HEK293 (cell line): ENCODE measurements around the gene NAGLU.

Experiments
- CTCF ChIA-PET: fragments of 350-600 bp; formaldehyde crosslinking; extraction: SDS; loops from one replicate; lab custom pipeline; 2021; ENCODE audit warnings: antibody characterized with exemption; lab: Yijun Ruan, JAX
- POLR2A ChIA-PET: fragments of 300-600 bp; formaldehyde crosslinking; extraction: SDS; loops from one replicate; lab custom pipeline; 2020; ENCODE audit warnings: antibody characterized with exemption, inconsistent platforms; lab: Yijun Ruan, JAX
- H3K27ac ChIP-seq: fragments of 200-500 bp; sonication (Bioruptor generic); 2 replicates; pipeline ENCODE4 v1.5.1; 2014; ENCODE audit warnings: low read depth, low read length, control low read depth, inconsistent platforms; ENCODE audit errors: extremely low read depth
- H3K36me3 ChIP-seq, 2 experiments: fragments of 200-500 bp in 1 of 2; sonication (Bioruptor generic) in 1 of 2; 1 replicate in 1 of 2; 2 replicates in 1 of 2; pipeline ENCODE4 v1.5.1; 2014 to 2017; ENCODE audit warnings: inconsistent platforms in 2 of 2, low read length in 2 of 2; ENCODE audit not compliant: control insufficient read depth in 2 of 2, insufficient read depth in 1 of 2
- H3K4me1 ChIP-seq: fragments of 200-500 bp; sonication (Bioruptor generic); 2 replicates; pipeline ENCODE4 v1.5.1; 2014; ENCODE audit warnings: mild to moderate bottlenecking, low read length, inconsistent platforms; ENCODE audit not compliant: control insufficient read depth, insufficient read depth
- H3K4me3 ChIP-seq: 2 replicates; pipeline ENCODE4 v1.5.1; 2011; ENCODE audit warnings: low read depth, mild to moderate bottlenecking, control low read depth, low read length, moderate library complexity
- H3K9me3 ChIP-seq: fragments of 200-500 bp; sonication (Bioruptor generic); 2 replicates; pipeline ENCODE4 v1.5.1; 2014; ENCODE audit warnings: low read depth, low read length, inconsistent platforms; ENCODE audit not compliant: control insufficient read depth, insufficient read depth
- BCL11A ChIP-seq: fragments of 450-650 bp; formaldehyde crosslinking; IDR thresholded peaks from 2 replicates; pipeline ENCODE4 v1.5.1; 2016; ENCODE audit warnings: low read depth, missing biosample characterization, missing genetic modification characterization
- EGR2 ChIP-seq: fragments of 450-650 bp; formaldehyde crosslinking; IDR thresholded peaks from 2 replicates; pipeline ENCODE4 v1.5.1; 2016; ENCODE audit warnings: low read depth, missing biosample characterization, missing genetic modification characterization
- KLF16 ChIP-seq: fragments of 450-650 bp; formaldehyde crosslinking; IDR thresholded peaks from 2 replicates; pipeline ENCODE4 v1.5.1; 2017; ENCODE audit warnings: missing biosample characterization, missing genetic modification characterization
- KLF7 ChIP-seq: fragments of 450-650 bp; formaldehyde crosslinking; IDR thresholded peaks from 2 replicates; pipeline ENCODE4 v1.5.1; 2016; ENCODE audit warnings: missing biosample characterization, missing genetic modification characterization, borderline replicate concordance
- KLF8 ChIP-seq: fragments of 450-650 bp; formaldehyde crosslinking; IDR thresholded peaks from 2 replicates; pipeline ENCODE4 v1.5.1; 2016; ENCODE audit warnings: missing biosample characterization, missing genetic modification characterization
- RBAK ChIP-seq: fragments of 450-650 bp; formaldehyde crosslinking; IDR thresholded peaks from 2 replicates; pipeline ENCODE4 v1.5.1; 2016; ENCODE audit warnings: missing biosample characterization, missing genetic modification characterization
- SP3 ChIP-seq: fragments of 450-650 bp; formaldehyde crosslinking; IDR thresholded peaks from 2 replicates; pipeline ENCODE4 v1.5.1; 2016; ENCODE audit warnings: missing biosample characterization, missing genetic modification characterization
- ZBTB21 ChIP-seq: fragments of 450-650 bp; formaldehyde crosslinking; IDR thresholded peaks from 2 replicates; pipeline ENCODE4 v1.5.1; 2017; ENCODE audit warnings: missing biosample characterization, missing genetic modification characterization
- ZNF146 ChIP-seq: fragments of 450-650 bp; formaldehyde crosslinking; IDR thresholded peaks from 2 replicates; pipeline ENCODE4 v1.5.1; 2016; ENCODE audit warnings: missing biosample characterization, missing genetic modification characterization
- ZNF169 ChIP-seq: fragments of 450-650 bp; formaldehyde crosslinking; IDR thresholded peaks from 2 replicates; pipeline ENCODE4 v1.5.1; 2016; ENCODE audit warnings: missing biosample characterization, missing genetic modification characterization
- ZNF335 ChIP-seq: fragments of 450-650 bp; formaldehyde crosslinking; conservative IDR thresholded peaks from 2 replicates; pipeline ENCODE4 v1.5.1; 2016; ENCODE audit warnings: missing biosample characterization, missing genetic modification characterization
- ZNF510 ChIP-seq: fragments of 450-650 bp; formaldehyde crosslinking; IDR thresholded peaks from 2 replicates; pipeline ENCODE4 v1.5.1; 2018; ENCODE audit warnings: mild to moderate bottlenecking, missing genetic modification characterization, missing biosample characterization; ENCODE audit not compliant: insufficient replicate concordance
- ZNF555 ChIP-seq: fragments of 450-650 bp; formaldehyde crosslinking; conservative IDR thresholded peaks from 2 replicates; pipeline ENCODE4 v1.5.1; 2017; ENCODE audit warnings: missing biosample characterization, mild to moderate bottlenecking, missing genetic modification characterization, inconsistent platforms
- ZNF561 ChIP-seq: fragments of 450-650 bp; IDR thresholded peaks from 2 replicates; pipeline ENCODE4 v1.5.1; 2018; ENCODE audit warnings: missing biosample characterization, missing genetic modification characterization, borderline replicate concordance
- ZNF571 ChIP-seq: fragments of 450-650 bp; formaldehyde crosslinking; IDR thresholded peaks from 2 replicates; pipeline ENCODE4 v1.5.0; 2017; ENCODE audit warnings: missing biosample characterization, missing genetic modification characterization
- ZNF624 ChIP-seq: fragments of 450-650 bp; formaldehyde crosslinking; IDR thresholded peaks from 2 replicates; pipeline ENCODE4 v1.5.1; 2017; ENCODE audit warnings: missing biosample characterization, missing genetic modification characterization
- ZNF670 ChIP-seq: fragments of 450-650 bp; formaldehyde crosslinking; IDR thresholded peaks from 2 replicates; pipeline ENCODE4 v1.5.1; 2016; ENCODE audit warnings: missing biosample characterization, missing genetic modification characterization, low read depth
- ZNF747 ChIP-seq: fragments of 450-650 bp; formaldehyde crosslinking; IDR thresholded peaks from 2 replicates; pipeline ENCODE4 v1.5.1; 2016; ENCODE audit warnings: missing biosample characterization, missing genetic modification characterization
- ZNF830 ChIP-seq: fragments of 450-650 bp; IDR thresholded peaks from 2 replicates; pipeline ENCODE4 v1.5.0; 2018; ENCODE audit warnings: missing biosample characterization, missing genetic modification characterization, low read depth, mild to moderate bottlenecking, moderate library complexity
- ZSCAN30 ChIP-seq: fragments of 450-650 bp; IDR thresholded peaks from 2 replicates; pipeline ENCODE4 v1.5.1; 2018; ENCODE audit warnings: missing biosample characterization, mild to moderate bottlenecking, missing genetic modification characterization, moderate library complexity
- TF ChIP-seq, protein P1 (sequence below): fragments of 450-650 bp; formaldehyde crosslinking; IDR thresholded peaks from 2 replicates; pipeline ENCODE4 v1.5.1; 2016; ENCODE audit warnings: missing biosample characterization, missing genetic modification characterization
- TF ChIP-seq, protein P2 (sequence below): fragments of 450-650 bp; formaldehyde crosslinking; IDR thresholded peaks from 2 replicates; pipeline ENCODE4 v1.5.1; 2016; ENCODE audit warnings: missing biosample characterization, missing genetic modification characterization
- TF ChIP-seq, protein P3 (sequence below): fragments of 450-650 bp; formaldehyde crosslinking; IDR thresholded peaks from 2 replicates; pipeline ENCODE4 v1.5.1; 2016; ENCODE audit warnings: missing biosample characterization, missing genetic modification characterization

The NAGLU gene

DNA sequence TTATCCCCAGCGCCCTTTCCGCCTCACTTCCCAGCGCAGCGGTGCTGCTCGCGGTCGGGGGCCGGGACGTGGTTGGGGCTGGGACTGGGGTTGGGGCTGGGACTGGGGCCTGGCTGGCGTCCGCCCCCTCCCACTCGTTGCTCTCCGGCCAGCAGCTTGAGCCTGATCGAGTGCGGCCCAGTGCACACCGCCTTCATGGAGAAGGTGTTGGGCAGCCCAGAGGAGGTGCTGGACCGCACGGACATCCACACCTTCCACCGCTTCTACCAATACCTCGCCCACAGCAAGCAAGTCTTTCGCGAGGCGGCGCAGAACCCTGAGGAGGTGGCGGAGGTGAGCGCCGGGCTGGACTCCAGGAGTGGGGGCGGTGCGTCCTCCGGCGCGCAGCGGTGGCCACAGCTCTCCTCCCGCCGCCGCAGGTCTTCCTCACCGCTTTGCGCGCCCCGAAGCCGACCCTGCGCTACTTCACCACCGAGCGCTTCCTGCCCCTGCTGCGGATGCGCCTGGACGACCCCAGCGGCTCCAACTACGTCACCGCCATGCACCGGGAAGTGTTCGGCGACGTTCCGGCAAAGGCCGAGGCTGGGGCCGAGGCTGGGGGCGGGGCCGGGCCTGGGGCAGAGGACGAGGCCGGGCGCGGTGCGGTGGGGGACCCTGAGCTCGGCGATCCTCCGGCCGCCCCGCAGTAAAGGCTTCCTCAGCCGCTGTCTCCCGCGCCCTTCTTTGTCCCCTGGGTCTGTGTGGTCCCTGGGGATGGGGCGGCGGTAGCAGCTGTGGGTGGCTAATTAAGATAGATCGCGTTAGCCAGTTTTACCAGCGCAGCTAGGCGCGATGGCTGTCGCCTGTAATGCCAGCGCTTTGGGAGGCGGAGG, 18.4 kb downstream of the NAGLU start (continued):
- TF ChIP-seq ZNF561 (no peak), KLF8 (peak; percentile 70; the same call in 1 of the 2 replicates), EGR2 (peak; percentile 95), BCL11A (tag by site-specific recombination) (peak; percentile 69), ZNF670 (tag by site-specific recombination) (no peak), ZNF335 (tag by site-specific recombination) (peak; percentile 96), ZBTB21 (peak; percentile 94), ZNF555 (tag by site-specific recombination) (no peak), ZNF624 (tag by site-specific recombination) (no peak), ZNF510 (tag by site-specific recombination) (no peak), KLF16 (tag by site-specific recombination) (peak; percentile 85), ZNF146 (tag by site-specific recombination) (peak; percentile 5), SP3 (peak; percentile 72), ZSCAN30 (tag by site-specific recombination) (peak; percentile 64; the same call in 1 of the 2 replicates), ZNF169 (tag by site-specific recombination) (no peak)
- TF ChIP-seq, protein P1, sequence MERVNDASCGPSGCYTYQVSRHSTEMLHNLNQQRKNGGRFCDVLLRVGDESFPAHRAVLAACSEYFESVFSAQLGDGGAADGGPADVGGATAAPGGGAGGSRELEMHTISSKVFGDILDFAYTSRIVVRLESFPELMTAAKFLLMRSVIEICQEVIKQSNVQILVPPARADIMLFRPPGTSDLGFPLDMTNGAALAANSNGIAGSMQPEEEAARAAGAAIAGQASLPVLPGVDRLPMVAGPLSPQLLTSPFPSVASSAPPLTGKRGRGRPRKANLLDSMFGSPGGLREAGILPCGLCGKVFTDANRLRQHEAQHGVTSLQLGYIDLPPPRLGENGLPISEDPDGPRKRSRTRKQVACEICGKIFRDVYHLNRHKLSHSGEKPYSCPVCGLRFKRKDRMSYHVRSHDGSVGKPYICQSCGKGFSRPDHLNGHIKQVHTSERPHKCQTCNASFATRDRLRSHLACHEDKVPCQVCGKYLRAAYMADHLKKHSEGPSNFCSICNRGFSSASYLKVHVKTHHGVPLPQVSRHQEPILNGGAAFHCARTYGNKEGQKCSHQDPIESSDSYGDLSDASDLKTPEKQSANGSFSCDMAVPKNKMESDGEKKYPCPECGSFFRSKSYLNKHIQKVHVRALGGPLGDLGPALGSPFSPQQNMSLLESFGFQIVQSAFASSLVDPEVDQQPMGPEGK: peak; percentile 92
- TF ChIP-seq, protein P2, sequence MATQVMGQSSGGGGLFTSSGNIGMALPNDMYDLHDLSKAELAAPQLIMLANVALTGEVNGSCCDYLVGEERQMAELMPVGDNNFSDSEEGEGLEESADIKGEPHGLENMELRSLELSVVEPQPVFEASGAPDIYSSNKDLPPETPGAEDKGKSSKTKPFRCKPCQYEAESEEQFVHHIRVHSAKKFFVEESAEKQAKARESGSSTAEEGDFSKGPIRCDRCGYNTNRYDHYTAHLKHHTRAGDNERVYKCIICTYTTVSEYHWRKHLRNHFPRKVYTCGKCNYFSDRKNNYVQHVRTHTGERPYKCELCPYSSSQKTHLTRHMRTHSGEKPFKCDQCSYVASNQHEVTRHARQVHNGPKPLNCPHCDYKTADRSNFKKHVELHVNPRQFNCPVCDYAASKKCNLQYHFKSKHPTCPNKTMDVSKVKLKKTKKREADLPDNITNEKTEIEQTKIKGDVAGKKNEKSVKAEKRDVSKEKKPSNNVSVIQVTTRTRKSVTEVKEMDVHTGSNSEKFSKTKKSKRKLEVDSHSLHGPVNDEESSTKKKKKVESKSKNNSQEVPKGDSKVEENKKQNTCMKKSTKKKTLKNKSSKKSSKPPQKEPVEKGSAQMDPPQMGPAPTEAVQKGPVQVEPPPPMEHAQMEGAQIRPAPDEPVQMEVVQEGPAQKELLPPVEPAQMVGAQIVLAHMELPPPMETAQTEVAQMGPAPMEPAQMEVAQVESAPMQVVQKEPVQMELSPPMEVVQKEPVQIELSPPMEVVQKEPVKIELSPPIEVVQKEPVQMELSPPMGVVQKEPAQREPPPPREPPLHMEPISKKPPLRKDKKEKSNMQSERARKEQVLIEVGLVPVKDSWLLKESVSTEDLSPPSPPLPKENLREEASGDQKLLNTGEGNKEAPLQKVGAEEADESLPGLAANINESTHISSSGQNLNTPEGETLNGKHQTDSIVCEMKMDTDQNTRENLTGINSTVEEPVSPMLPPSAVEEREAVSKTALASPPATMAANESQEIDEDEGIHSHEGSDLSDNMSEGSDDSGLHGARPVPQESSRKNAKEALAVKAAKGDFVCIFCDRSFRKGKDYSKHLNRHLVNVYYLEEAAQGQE: peak; percentile 61; the same call in 1 of the 2 replicates

DNA sequence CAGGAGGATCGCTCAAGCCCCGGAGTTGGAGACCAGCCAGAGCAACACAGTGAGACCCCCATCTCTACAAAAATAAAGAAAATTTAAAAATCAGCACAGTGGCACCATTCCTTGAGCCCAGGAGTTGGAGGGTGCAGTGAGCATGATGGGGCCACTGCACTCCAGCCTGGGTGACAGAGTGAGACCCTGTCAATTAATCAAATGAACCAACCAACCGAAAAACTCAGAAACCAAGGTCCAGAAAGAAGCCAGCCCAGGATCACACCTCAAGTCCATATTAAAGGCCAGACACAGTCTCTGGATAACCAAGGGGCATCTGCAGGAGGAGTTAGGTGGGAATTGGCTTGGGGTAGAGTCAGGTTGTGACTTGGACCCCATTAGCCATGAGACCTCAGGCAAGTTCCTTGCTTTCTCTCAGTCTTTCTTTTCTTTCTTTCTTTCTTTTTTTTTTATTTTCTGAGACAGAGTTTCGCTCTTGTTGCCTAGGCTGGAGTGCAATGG, 19.1 kb downstream of the NAGLU start:
- Histone ChIP-seq H3K36me3 (peaks cover 0 to 4% of the 10 kb centered on the region in 2 experiments; a peak in 2 of 3 replicates), H3K4me1 (peaks cover 5% of the 10 kb centered on the region; the same call in 1 of the 2 replicates), H3K27ac (peak overlapping the region; percentile 95), H3K4me3 (peak overlapping the region; percentile 68), H3K9me3 (no peaks in the 10 kb centered on the region)
- CTCF ChIA-PET: interaction anchor here (0.7 to 1.6 kb wide), 8 partner anchors 8 to 390 kb away, joined by 3 to 8 read pairs (median 3); partner anchors contain the start of genes MLX, NAGLU and PSMC3IP
- POLR2A ChIA-PET: interaction anchor here (0.7 to 2.4 kb wide), 13 partner anchors 8 to 280 kb away, joined by 3 to 16 read pairs (median 5); partner anchors contain the start of genes CAVIN1, MLX, NAGLU and PSMC3IP
- TF ChIP-seq, protein P2: no peak
- 0 out of 2 replicates have a peak, but pooled peaks have one; percentile 39 for TF ChIP-seq ZNF335 (tag by site-specific recombination)
- TF ChIP-seq KLF7 (tag by site-specific recombination): no peak
- no peak for TF ChIP-seq ZNF747 (tag by site-specific recombination)
- no peak for TF ChIP-seq ZNF830 (tag by site-specific recombination)
- TF ChIP-seq, protein P3, sequence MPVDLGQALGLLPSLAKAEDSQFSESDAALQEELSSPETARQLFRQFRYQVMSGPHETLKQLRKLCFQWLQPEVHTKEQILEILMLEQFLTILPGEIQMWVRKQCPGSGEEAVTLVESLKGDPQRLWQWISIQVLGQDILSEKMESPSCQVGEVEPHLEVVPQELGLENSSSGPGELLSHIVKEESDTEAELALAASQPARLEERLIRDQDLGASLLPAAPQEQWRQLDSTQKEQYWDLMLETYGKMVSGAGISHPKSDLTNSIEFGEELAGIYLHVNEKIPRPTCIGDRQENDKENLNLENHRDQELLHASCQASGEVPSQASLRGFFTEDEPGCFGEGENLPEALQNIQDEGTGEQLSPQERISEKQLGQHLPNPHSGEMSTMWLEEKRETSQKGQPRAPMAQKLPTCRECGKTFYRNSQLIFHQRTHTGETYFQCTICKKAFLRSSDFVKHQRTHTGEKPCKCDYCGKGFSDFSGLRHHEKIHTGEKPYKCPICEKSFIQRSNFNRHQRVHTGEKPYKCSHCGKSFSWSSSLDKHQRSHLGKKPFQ (tag by site-specific recombination): peak; percentile 72; the same call in 1 of the 2 replicates
- TF ChIP-seq RBAK (tag by site-specific recombination): no peak
- TF ChIP-seq ZNF571 (tag by site-specific recombination): no peak
